H9 (cell line): Measurements from ENCODE around the gene COL23A1. TPM values are rescaled to one million over a fixed set of nuclear protein-coding genes. Genes with fewer than 3 reads are reported as not detected.

Experiments
- DNase-seq: peaks from one replicate; pipeline ENCODE4 v3.0.0-alpha.2; 2017
- H2AFZ ChIP-seq: one replicate; pipeline ENCODE4 v1.6.1; 2013; ENCODE audit warnings: mild to moderate bottlenecking, low read length, control low read depth, moderate library complexity
- H2AK5ac ChIP-seq: 2 replicates; pipeline ENCODE4 v1.6.1; 2013; ENCODE audit warnings: low read length, control low read depth, mixed read lengths; ENCODE audit not compliant: insufficient read length
- H2BK120ac ChIP-seq: one replicate; pipeline ENCODE4 v1.6.1; 2013; ENCODE audit warnings: low read depth, mild to moderate bottlenecking, low read length, control low read depth, inconsistent platforms; ENCODE audit not compliant: poor library complexity, severe bottlenecking
- H2BK12ac ChIP-seq: 2 replicates; pipeline ENCODE4 v1.6.1; 2013; ENCODE audit warnings: low read length, control low read depth, mixed read lengths, low read depth; ENCODE audit not compliant: insufficient read length
- H2BK15ac ChIP-seq: 2 replicates; pipeline ENCODE4 v1.6.1; 2013; ENCODE audit warnings: low read depth, low read length, control low read depth
- H2BK20ac ChIP-seq: one replicate; pipeline ENCODE4 v1.6.1; 2013; ENCODE audit warnings: low read depth, mild to moderate bottlenecking, low read length, control low read depth, inconsistent platforms; ENCODE audit not compliant: poor library complexity, severe bottlenecking
- H2BK5ac ChIP-seq: 2 replicates; pipeline ENCODE4 v1.6.1; 2013; ENCODE audit warnings: low read length, control low read depth, mixed read lengths; ENCODE audit not compliant: insufficient read length
- H3K14ac ChIP-seq: 2 replicates; pipeline ENCODE4 v1.6.1; 2013; ENCODE audit warnings: low read length, control low read depth; ENCODE audit not compliant: insufficient read depth
- H3K18ac ChIP-seq: 2 replicates; pipeline ENCODE4 v1.6.1; 2013; ENCODE audit warnings: low read depth, mild to moderate bottlenecking, mixed read lengths, low read length, control low read depth; ENCODE audit not compliant: insufficient read length
- H3K23ac ChIP-seq: 2 replicates; pipeline ENCODE4 v1.6.1; 2013; ENCODE audit warnings: low read length, control low read depth, mixed read lengths, low read depth; ENCODE audit not compliant: insufficient read length
- H3K23me2 ChIP-seq: 2 replicates; pipeline ENCODE4 v1.6.1; 2013; ENCODE audit warnings: low read depth, mild to moderate bottlenecking, mixed read lengths, low read length, control low read depth; ENCODE audit not compliant: insufficient read length, poor library complexity, severe bottlenecking
- H3K27ac ChIP-seq: 2 replicates; pipeline ENCODE4 v1.5.1; 2013; ENCODE audit warnings: low read length, control low read depth, mixed read lengths, low read depth; ENCODE audit not compliant: insufficient read length
- H3K27me3 ChIP-seq: 2 replicates; pipeline ENCODE4 v1.6.1; 2013; ENCODE audit warnings: low read length, control low read depth, inconsistent platforms; ENCODE audit not compliant: insufficient read depth
- H3K4ac ChIP-seq: 2 replicates; pipeline ENCODE4 v1.6.1; 2013; ENCODE audit warnings: low read depth, mild to moderate bottlenecking, control low read depth, inconsistent platforms, low read length, moderate library complexity
- H3K4me1 ChIP-seq: 2 replicates; pipeline ENCODE4 v1.6.1; 2013; ENCODE audit warnings: low read length, control low read depth, inconsistent platforms; ENCODE audit not compliant: insufficient read depth
- H3K4me2 ChIP-seq: 2 replicates; pipeline ENCODE4 v1.6.1; 2013; ENCODE audit warnings: low read length, control low read depth, mixed read lengths; ENCODE audit not compliant: insufficient read length, insufficient read depth
- H3K56ac ChIP-seq: 2 replicates; pipeline ENCODE4 v1.6.1; 2013; ENCODE audit warnings: low read depth, mild to moderate bottlenecking, mixed read lengths, low read length, control low read depth; ENCODE audit not compliant: insufficient read length
- H3K79me1 ChIP-seq: 2 replicates; pipeline ENCODE4 v1.6.1; 2013; ENCODE audit warnings: low read depth, mild to moderate bottlenecking, moderate library complexity, low read length, control low read depth, inconsistent platforms; ENCODE audit not compliant: insufficient read depth, poor library complexity, severe bottlenecking
- H3K79me2 ChIP-seq: 2 replicates; pipeline ENCODE4 v1.6.1; 2013; ENCODE audit warnings: low read length, control low read depth, inconsistent platforms; ENCODE audit not compliant: insufficient read depth
- H3K9ac ChIP-seq: 2 replicates; pipeline ENCODE4 v1.6.1; 2013; ENCODE audit warnings: low read length, control low read depth, mixed read lengths; ENCODE audit not compliant: insufficient read length; ENCODE audit errors: extremely low read depth
- H3K9me3 ChIP-seq: one replicate; pipeline ENCODE4 v1.6.1; 2013; ENCODE audit warnings: low read depth, low read length, inconsistent platforms; ENCODE audit not compliant: control insufficient read depth
- H3T11ph ChIP-seq: one replicate; pipeline ENCODE4 v1.6.1; 2013; ENCODE audit warnings: mild to moderate bottlenecking, low read length, control low read depth, inconsistent platforms
- H4K20me1 ChIP-seq: one replicate; pipeline ENCODE4 v1.6.1; 2013; ENCODE audit not compliant: control insufficient read depth, insufficient read length, insufficient read depth
- H4K5ac ChIP-seq: 2 replicates; pipeline ENCODE4 v1.6.1; 2013; ENCODE audit warnings: low read depth, mild to moderate bottlenecking, mixed read lengths, low read length, control low read depth; ENCODE audit not compliant: insufficient read length
- H4K8ac ChIP-seq: replicated peaks from 2 replicates; pipeline ENCODE4 v1.6.1; 2013; ENCODE audit warnings: low read length, control low read depth, mixed read lengths, low read depth; ENCODE audit not compliant: insufficient read length
- H4K91ac ChIP-seq: 2 replicates; pipeline ENCODE4 v1.6.1; 2013; ENCODE audit warnings: low read depth, mild to moderate bottlenecking, moderate library complexity, mixed read lengths, low read length, control low read depth; ENCODE audit not compliant: insufficient read length
- H3K27ac Mint-ChIP-seq, 3 experiments: 2 replicates in 2 of 3; 3 replicates in 1 of 3; pipeline ENCODE4 v1.8.0; 2020 to 2021; ENCODE audit warnings: mixed read lengths in 3 of 3, mild to moderate bottlenecking in 1 of 3, moderate library complexity in 1 of 3
- H3K27me3 Mint-ChIP-seq: 2 replicates; pipeline ENCODE4 v1.8.0; 2021; ENCODE audit warnings: low read depth, mild to moderate bottlenecking, moderate library complexity, mixed read lengths
- H3K36me3 Mint-ChIP-seq, 3 experiments: 2 replicates in 2 of 3; 3 replicates in 1 of 3; pipeline ENCODE4 v1.8.0; 2020 to 2021; ENCODE audit warnings: low read depth in 3 of 3, mixed read lengths in 3 of 3; ENCODE audit not compliant: insufficient read depth in 1 of 3
- H3K4me1 Mint-ChIP-seq, 2 experiments: 2 replicates each; pipeline ENCODE4 v1.8.0; 2020; ENCODE audit warnings: mixed read lengths in 2 of 2
- H3K4me3 Mint-ChIP-seq, 2 experiments: 2 replicates in 1 of 2; 3 replicates in 1 of 2; pipeline ENCODE4 v1.8.0; 2020 to 2021; ENCODE audit warnings: mild to moderate bottlenecking in 2 of 2, mixed read lengths in 2 of 2, moderate library complexity in 1 of 2
- H3K9me3 Mint-ChIP-seq, 2 experiments: 2 replicates in 1 of 2; 3 replicates in 1 of 2; pipeline ENCODE4 v1.8.0; 2020; ENCODE audit warnings: mild to moderate bottlenecking in 2 of 2, mixed read lengths in 2 of 2, moderate library complexity in 1 of 2
- CTCF ChIP-seq: fragments of 200-600 bp; sonication (generic); conservative IDR thresholded peaks from 3 replicates; pipeline ENCODE4 v1.8.0; 2021; ENCODE audit warnings: antibody characterized with exemption, mild to moderate bottlenecking
- WGBS: extraction: QIAGEN DNeasy Blood & Tissue Kit; methylation state at CpG from one replicate; pipeline ENCODE4 v1.1.7; 2013; ENCODE audit warnings: missing lambda C conversion rate, low lambda C conversion rate, mixed read lengths; ENCODE audit not compliant: insufficient read length; ENCODE audit errors: extremely low coverage; 5-methylcytosine and 5-hydroxymethylcytosine counted together
- total RNA-seq: library from RNA; stranded (reverse); gene quantifications from 2 replicates; pipeline ENCODE4 v1.2.1, GENCODE V29; 2021

The COL23A1 gene
- total RNA-seq, 1 experiment from 2014 or later = 2.6 TPM

GRCh38 chr5:178545941-178546674 is 44.1 kb downstream of the COL23A1 start:
- Histone ChIP-seq H4K8ac (peak overlapping the region; percentile 13), H3K27ac (no peak overlapping the region), H2BK20ac (no peak overlapping the region), H3K23me2 (no peaks in the 10 kb centered on the region), H4K91ac (no peak overlapping the region), H2BK120ac (no peak overlapping the region), H3K23ac (no peak overlapping the region), H3K4me1 (no peaks in the 10 kb centered on the region; the same call in 1 of the 2 replicates), H4K20me1 (no peaks in the 10 kb centered on the region), H3T11ph (no peak overlapping the region), H3K4ac (no peak overlapping the region), H2BK5ac (no peak overlapping the region), H3K79me2 (peaks cover 3% of the 10 kb centered on the region; the same call in 1 of the 2 replicates), H3K9me3 (no peaks in the 10 kb centered on the region), H3K4me2 (no peak overlapping the region), H3K79me1 (no peaks in the 10 kb centered on the region), H2AK5ac (no peak overlapping the region), H3K14ac (peak overlapping the region; percentile 80), H3K18ac (no peak overlapping the region), H2AFZ (no peak overlapping the region), H3K56ac (no peak overlapping the region), H2BK12ac (no peak overlapping the region), H3K9ac (no peak overlapping the region), H2BK15ac (no peak overlapping the region), H3K27me3 (no peaks in the 10 kb centered on the region), H4K5ac (no peak overlapping the region)
- WGBS = no CpG with 5 or more reads among the region's 16 CpGs
- H3K4me1 Mint-ChIP-seq = peaks cover 27 to 33% of the 10 kb centered on the region in 2 experiments
- DNase-seq = no peak
- no peaks in the 10 kb centered on the region for H3K9me3 Mint-ChIP-seq
- H3K27me3 Mint-ChIP-seq = no peaks in the 10 kb centered on the region
- H3K4me3 Mint-ChIP-seq = no peak overlapping the region; a peak in 1 of 5 replicates
- no peaks in the 10 kb centered on the region for H3K36me3 Mint-ChIP-seq
- no peak for TF ChIP-seq CTCF
- H3K27ac Mint-ChIP-seq = peak overlapping the region in 2 of 3 experiments; percentile 24 to 94; a peak in 5 of 7 replicates
